Sigmoid colon (tissue), 7 donors: ENCODE results near the gene USP32. TPM values are rescaled to one million over a fixed set of nuclear protein-coding genes. Genes with fewer than 3 reads are reported as not detected.

Experiments
- DNase-seq: peaks from one replicate; pipeline ENCODE4 v3.0.0-alpha.2; 2019
- H3K27ac ChIP-seq, 4 donors: fragments of 200-600 bp; sonication (generic); one replicate each; pipeline ENCODE4 v1.5.1; 2016 to 2019; ENCODE audit warnings: mild to moderate bottlenecking in 1 of 4
- H3K27me3 ChIP-seq, 3 donors: fragments of 200-600 bp; sonication (generic); one replicate each; pipeline ENCODE4 v1.5.1; 2019; ENCODE audit warnings: mild to moderate bottlenecking in 1 of 3
- H3K36me3 ChIP-seq, 4 donors: fragments of 200-600 bp; sonication (generic); one replicate each; pipeline ENCODE4 v1.5.1; 2016 to 2019
- H3K4me1 ChIP-seq, 4 donors: fragments of 200-600 bp; sonication (generic); one replicate each; pipeline ENCODE4 v1.5.1; 2017 to 2019
- H3K4me3 ChIP-seq, 4 donors: fragments of 200-600 bp; sonication (generic); one replicate each; pipeline ENCODE4 v1.5.1; 2017 to 2019; ENCODE audit warnings: mild to moderate bottlenecking in 2 of 4, moderate library complexity in 1 of 4
- H3K9me3 ChIP-seq, 4 donors: fragments of 200-600 bp in 3 of 4; sonication (generic) in 3 of 4; one replicate each; pipeline versions ENCODE4 v1.5.1 to v1.6.1; 2013 to 2019
- CTCF ChIP-seq, 4 experiments: fragments of 450-650 bp in 3 of 4; fragments of 200-600 bp in 1 of 4; IDR thresholded peaks; one replicate each; pipeline ENCODE4 v1.5.1; 2016 to 2019; ENCODE audit warnings: antibody characterized with exemption in 4 of 4, mild to moderate bottlenecking in 3 of 4, moderate library complexity in 2 of 4
- EP300 ChIP-seq, 4 donors: sonication (generic); formaldehyde crosslinking; IDR thresholded peaks; one replicate each; pipeline ENCODE4 v1.6.1; 2017; ENCODE audit warnings: antibody characterized with exemption in 4 of 4
- POLR2A ChIP-seq, 2 donors: fragments of 450-650 bp; IDR thresholded peaks; one replicate each; pipeline ENCODE4 v1.6.1; 2016; ENCODE audit warnings: antibody characterized with exemption in 2 of 2, mild to moderate bottlenecking in 2 of 2, moderate library complexity in 2 of 2
- POLR2AphosphoS5 ChIP-seq, 4 donors: sonication (generic); formaldehyde crosslinking; IDR thresholded peaks; one replicate each; pipeline ENCODE4 v1.6.1; 2017; ENCODE audit warnings: antibody characterized with exemption in 4 of 4
- WGBS, 2 donors: extraction: QIAGEN DNeasy Blood & Tissue Kit; methylation state at CpG; one replicate each; pipeline ENCODE4 v1.1.7; 2013; 5-methylcytosine and 5-hydroxymethylcytosine counted together
- intact Hi-C: fragments of 100-400 bp; cut with DNase I; formaldehyde crosslinking; loops from one replicate; pipeline ENCODE4 v1.15.1; 2023
- polyA plus RNA-seq, 3 donors: library from polyadenylated mRNA; stranded (reverse); fragments of 200-250 nt; gene quantifications; one replicate each; pipeline ENCODE4 v1.2.3, GENCODE V29; 2013
- total RNA-seq, 4 donors: library from RNA; depleted of rRNA; stranded (reverse); fragments of >200 nt; gene quantifications; one replicate each; pipeline ENCODE4 v1.1.0, GENCODE V29; 2016
- donor health status: healthy with polysubstance abuse.
- donor health status: Bipolar disorder and iron deficiency.
- donor health status: healthy.

USP32 gene
- total and polyA plus RNA-seq, 7 donors: 10.6 to 50.9 (median 39.6) TPM

- no peaks in the 10 kb centered on the region for H3K36me3 ChIP-seq
- H3K27me3 ChIP-seq: no peaks in the 10 kb centered on the region
- intact Hi-C loops: no loop called here
- H3K4me1 ChIP-seq: no peaks in the 10 kb centered on the region
- H3K27ac ChIP-seq: no peak overlapping the region
- no peak for DNase-seq
- H3K9me3 ChIP-seq: no peaks in the 10 kb centered on the region
- H3K4me3 ChIP-seq: no peak overlapping the region
- no peak for TF ChIP-seq CTCF (IDR thresholded peaks at IDR 0.05)
- no peak for TF ChIP-seq POLR2AphosphoS5 (IDR thresholded peaks at IDR 0.05)
- TF ChIP-seq POLR2A (IDR thresholded peaks at IDR 0.05): no peak
- TF ChIP-seq EP300 (IDR thresholded peaks at IDR 0.05): no peak
- WGBS, 2 donors: 96 to 97% methylated on average over 4 of the region's 4 CpGs
Observed at GRCh38 chr17:60297760-60298401, 94.1 kb downstream of the USP32 start.

- intact Hi-C loops: no loop called here
- no peak for DNase-seq
- Histone ChIP-seq H3K27me3 (no peaks in the 10 kb centered on the region), H3K36me3 (no peaks in the 10 kb centered on the region), H3K4me3 (no peak overlapping the region), H3K9me3 (no peaks in the 10 kb centered on the region), H3K4me1 (no peaks in the 10 kb centered on the region), H3K27ac (no peak overlapping the region)
- WGBS, 2 donors: 76 to 92% methylated on average over 2 of the region's 2 CpGs
- TF ChIP-seq EP300 (IDR thresholded peaks at IDR 0.05): no peak
- TF ChIP-seq POLR2A (IDR thresholded peaks at IDR 0.05): no peak
- TF ChIP-seq POLR2AphosphoS5 (IDR thresholded peaks at IDR 0.05): no peak
- TF ChIP-seq CTCF (IDR thresholded peaks at IDR 0.05): no peak
Observed at GRCh38 chr17:60296177-60296576, 95.8 kb downstream of the USP32 start.

GRCh38 chr17:60293580-60294335 lies 98.2 kb downstream of the USP32 start:
- H3K9me3 ChIP-seq: no peaks in the 10 kb centered on the region
- H3K4me1 ChIP-seq: no peaks in the 10 kb centered on the region
- WGBS, 2 donors: 95 to 98% methylated on average over 3 of the region's 3 CpGs
- H3K27ac ChIP-seq: no peak overlapping the region
- H3K4me3 ChIP-seq: no peak overlapping the region
- intact Hi-C loops: no loop called here
- no peak for DNase-seq
- no peaks in the 10 kb centered on the region for H3K27me3 ChIP-seq
- TF ChIP-seq POLR2A (IDR thresholded peaks at IDR 0.05) (no peak), POLR2AphosphoS5 (IDR thresholded peaks at IDR 0.05) (no peak), CTCF (IDR thresholded peaks at IDR 0.05) (no peak), EP300 (IDR thresholded peaks at IDR 0.05) (no peak)
- H3K36me3 ChIP-seq: peaks cover 0 to 6% (median 0%) of the 10 kb centered on the region in 4 donors

GRCh38 chr17:60292697-60293096 lies 99.2 kb downstream of the USP32 start:
- no peak for DNase-seq
- H3K9me3 ChIP-seq: no peaks in the 10 kb centered on the region
- 71 to 76% methylated on average over 1 of the region's 1 CpG for WGBS, 2 donors
- no peak overlapping the region for H3K27ac ChIP-seq
- peaks cover 0 to 17% (median 0%) of the 10 kb centered on the region in 4 donors for H3K36me3 ChIP-seq
- H3K4me3 ChIP-seq: no peak overlapping the region
- H3K27me3 ChIP-seq: no peaks in the 10 kb centered on the region
- TF ChIP-seq POLR2A (IDR thresholded peaks at IDR 0.05) (no peak), EP300 (IDR thresholded peaks at IDR 0.05) (no peak), POLR2AphosphoS5 (IDR thresholded peaks at IDR 0.05) (no peak), CTCF (IDR thresholded peaks at IDR 0.05) (no peak)
- no peaks in the 10 kb centered on the region for H3K4me1 ChIP-seq
- intact Hi-C loops: no loop called here
